ENCODE measurements around the gene ANKS1B.
"Not testable (repeated sequence)": the region's sequence is repeated elsewhere in the genome, so short reads cannot be mapped to it uniquely, and the experiment has no call there.

The ANKS1B gene

GRCh38 chr12:98837134-98837752 is 1147.5 kb downstream of the ANKS1B start:
- not testable (repeated sequence) for DNase-seq

GRCh38 chr12:98830657-98831056 is 1154.1 kb downstream of the ANKS1B start:
- DNase-seq, result no peak

- DNase-seq, result no peak
Measured at GRCh38 chr12:98828802-98829600, 1155.7 kb downstream of the ANKS1B start.

- DNase-seq, result no peak
Measured at GRCh38 chr12:98823012-98823411, 1161.7 kb downstream of the ANKS1B start.

GRCh38 chr12:98821866-98822265 is 1162.9 kb downstream of the ANKS1B start:
- no peak for DNase-seq

- no peak for DNase-seq
Measured at GRCh38 chr12:98821232-98821631, 1163.5 kb downstream of the ANKS1B start.

GRCh38 chr12:98819821-98820404 is 1164.8 kb downstream of the ANKS1B start:
- no peak for DNase-seq

GRCh38 chr12:98819071-98819470 is 1165.7 kb downstream of the ANKS1B start:
- no peak for DNase-seq

- no peak for DNase-seq
Measured at GRCh38 chr12:98818239-98818638, 1166.5 kb downstream of the ANKS1B start.

- DNase-seq, result no peak
Measured at GRCh38 chr12:98817742-98818141, 1167.0 kb downstream of the ANKS1B start.

GRCh38 chr12:98816720-98817119 is 1168.0 kb downstream of the ANKS1B start:
- no peak for DNase-seq

GRCh38 chr12:98814254-98814653 is 1170.5 kb downstream of the ANKS1B start:
- DNase-seq, result no peak

- no peak for DNase-seq
Measured at GRCh38 chr12:98812225-98812624, 1172.5 kb downstream of the ANKS1B start.

- no peak for DNase-seq
Measured at GRCh38 chr12:98808243-98808875, 1176.4 kb downstream of the ANKS1B start.

GRCh38 chr12:98807187-98807586 is 1177.5 kb downstream of the ANKS1B start:
- no peak for DNase-seq

GRCh38 chr12:98803468-98804209 is 1181.1 kb downstream of the ANKS1B start:
- no peak for DNase-seq

GRCh38 chr12:98799822-98800221 is 1184.9 kb downstream of the ANKS1B start:
- no peak for DNase-seq

GRCh38 chr12:98799146-98799810 is 1185.5 kb downstream of the ANKS1B start:
- DNase-seq, result no peak

- no peak for DNase-seq
Measured at GRCh38 chr12:98797200-98797599, 1187.5 kb downstream of the ANKS1B start.

- DNase-seq, result no peak
Measured at GRCh38 chr12:98796745-98797144, 1188.0 kb downstream of the ANKS1B start.

- no peak for DNase-seq
Measured at GRCh38 chr12:98793121-98793520, 1191.6 kb downstream of the ANKS1B start.

GRCh38 chr12:98791406-98791805 is 1193.3 kb downstream of the ANKS1B start:
- no peak for DNase-seq

All from cerebellar nuclear complex (tissue), 1 donor.